COLO668 (cell line): ENCODE data around the gene CSF3R.
A peak's percentile ranks its signal among the peaks of the same experiment; 100 is the strongest.

ENCODE experiments used
- DNase-seq: peaks from one replicate; lab custom pipeline; 2025; ENCODE audit not compliant: unreplicated experiment; lab: John Stamatoyannopoulos, UW

CSF3R gene

DNA sequence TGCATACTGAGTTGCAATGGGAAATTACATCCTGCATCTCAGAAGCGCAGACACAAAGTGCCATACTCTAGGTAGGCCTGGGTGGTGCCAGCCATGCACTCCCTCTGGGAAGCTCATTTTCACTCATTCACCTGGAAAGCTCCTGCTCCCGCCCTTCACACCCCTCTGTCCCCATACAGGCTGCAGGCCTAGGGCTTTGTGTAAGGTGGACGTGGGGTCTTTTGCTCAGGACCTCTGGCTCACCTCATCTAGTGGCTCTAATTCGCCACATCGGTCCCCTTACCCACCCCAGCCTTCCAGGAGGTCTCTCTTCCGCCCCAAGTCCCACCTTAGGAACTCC lies 19.3 kb downstream of the CSF3R start:
- peak; percentile 62 for DNase-seq

GRCh38 chr1:36458910-36459309 lies 23.8 kb downstream of the CSF3R start:
- DNase-seq: no peak

DNA sequence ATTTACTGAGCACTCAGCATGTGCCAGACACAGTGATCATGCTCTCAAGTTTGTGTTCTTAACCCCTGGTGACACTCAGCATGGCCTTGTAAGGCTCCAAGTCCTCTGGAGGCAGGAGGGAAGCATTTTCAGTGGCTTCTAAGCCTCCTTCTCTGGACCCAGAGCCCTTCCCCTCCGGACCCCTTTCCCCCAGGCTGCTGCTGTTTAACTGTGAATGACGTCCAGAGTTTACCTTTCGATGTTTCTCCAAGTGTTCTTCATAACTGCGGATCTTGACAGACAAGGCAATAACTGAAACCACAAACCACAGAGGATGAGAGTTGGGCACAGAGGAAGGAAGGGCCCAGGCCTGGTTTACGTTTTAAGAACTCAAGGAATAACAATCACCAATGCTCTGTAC lies 25.0 kb downstream of the CSF3R start:
- no peak for DNase-seq

- DNase-seq: no peak
Measured at GRCh38 chr1:36456391-36456928, 26.3 kb downstream of the CSF3R start.

GRCh38 chr1:36455386-36455785 lies 27.3 kb downstream of the CSF3R start:
- no peak for DNase-seq

GRCh38 chr1:36453600-36454388 lies 28.9 kb downstream of the CSF3R start:
- no peak for DNase-seq

DNA sequence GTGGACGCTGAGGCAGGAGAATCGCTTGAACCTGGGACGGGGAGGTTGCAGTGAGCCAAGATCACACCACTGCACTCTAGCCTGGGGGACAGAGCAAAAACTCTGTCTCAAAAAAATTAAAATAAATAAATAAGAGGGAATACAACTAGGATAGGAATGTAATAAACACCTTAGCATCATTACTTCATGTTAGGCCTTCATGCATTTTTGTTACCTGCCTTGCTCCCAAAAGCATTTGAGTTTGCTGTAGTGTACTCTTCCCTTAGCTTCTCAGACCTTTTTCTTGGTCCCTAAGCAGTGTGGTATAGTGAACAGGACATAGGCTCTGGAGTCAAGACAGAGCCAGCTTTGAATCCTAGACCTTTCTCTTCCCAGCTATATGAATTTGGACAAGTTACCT lies 29.7 kb downstream of the CSF3R start:
- no peak for DNase-seq

GRCh38 chr1:36450919-36451305 lies 31.8 kb downstream of the CSF3R start:
- DNase-seq: no peak

- peak; percentile 99 for DNase-seq
Measured at GRCh38 chr1:36450270-36450918, 32.3 kb downstream of the CSF3R start, which contains the start of gene OSCP1. OSCP1 (minus strand) TSS chr1:36450451; CDS start chr1:36450369, 82 bp downstream.

DNA sequence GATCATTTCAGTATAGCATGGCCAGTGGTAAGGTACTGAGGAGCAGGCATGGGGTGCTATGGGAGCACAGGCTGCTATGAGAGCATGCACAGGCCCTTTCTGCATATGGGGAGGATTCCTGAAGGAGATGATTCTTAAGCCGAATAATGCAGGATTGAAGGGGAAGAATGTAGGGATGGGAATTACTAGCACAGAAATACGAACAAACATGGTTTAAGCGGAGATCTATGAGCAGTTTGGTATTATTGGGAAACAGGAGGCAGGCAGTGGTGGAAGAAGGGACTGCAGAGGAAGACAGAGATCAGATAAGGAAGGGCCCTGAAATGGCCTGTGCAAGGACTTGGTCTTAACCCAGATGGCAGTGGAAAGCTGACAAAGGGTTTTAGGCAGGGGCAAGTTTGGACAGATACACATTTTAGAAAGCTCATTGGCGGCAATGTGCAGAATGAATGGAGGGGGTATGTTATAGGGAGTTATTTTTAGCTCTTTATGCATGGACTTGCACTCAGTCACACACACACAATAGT lies 34.1 kb downstream of the CSF3R start:
- DNase-seq: no peak

DNA sequence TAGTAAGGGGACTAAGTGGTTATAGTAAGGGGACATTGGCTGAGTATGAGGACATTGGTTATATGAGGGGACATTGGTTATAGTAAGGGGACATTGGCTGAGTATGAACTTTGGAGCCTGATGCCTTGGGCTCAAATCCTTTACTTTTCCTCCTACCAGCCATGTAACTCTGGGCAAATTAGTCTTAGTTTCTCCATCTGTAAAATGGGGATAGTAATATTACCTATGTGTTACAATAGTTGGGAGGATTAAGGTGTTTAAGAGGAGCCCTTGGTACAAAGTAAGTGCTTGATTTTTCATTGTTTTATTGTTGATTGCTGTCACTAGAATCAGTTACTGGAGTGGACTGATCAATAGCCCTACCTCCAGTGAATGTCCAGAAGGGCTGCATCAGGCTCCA lies 35.3 kb downstream of the CSF3R start:
- no peak for DNase-seq

- DNase-seq: no peak
Measured at GRCh38 chr1:36446746-36447145, 36.0 kb downstream of the CSF3R start.

GRCh38 chr1:36446271-36446670 lies 36.4 kb downstream of the CSF3R start:
- DNase-seq: peak; percentile 51

GRCh38 chr1:36443297-36443696 lies 39.4 kb downstream of the CSF3R start:
- no peak for DNase-seq

GRCh38 chr1:36442337-36442736 lies 40.4 kb downstream of the CSF3R start:
- no peak for DNase-seq

DNA sequence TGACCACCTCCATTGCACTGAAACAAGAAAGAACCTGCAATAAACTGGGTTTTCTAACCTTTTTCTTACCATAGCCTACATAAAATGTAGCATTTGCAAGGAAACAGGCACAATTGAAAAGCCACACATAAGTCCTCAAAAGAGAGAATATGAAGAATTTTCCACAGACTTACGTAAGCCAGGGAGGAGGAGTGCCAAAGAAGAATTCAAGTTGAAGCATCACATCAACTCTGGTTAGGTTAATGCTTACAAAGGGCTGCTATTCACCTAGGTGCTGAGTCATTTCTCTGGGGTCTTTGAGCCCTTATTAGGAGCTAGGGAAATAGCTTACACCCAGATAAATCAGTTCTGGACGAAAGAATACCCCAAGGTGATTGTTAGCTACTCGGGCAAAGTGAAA lies 42.1 kb downstream of the CSF3R start:
- DNase-seq: no peak

- no peak for DNase-seq
Measured at GRCh38 chr1:36440044-36440443, 42.7 kb downstream of the CSF3R start.

GRCh38 chr1:36438715-36439114 lies 44.0 kb downstream of the CSF3R start:
- no peak for DNase-seq

- no peak for DNase-seq
Measured at GRCh38 chr1:36436821-36437220, 45.9 kb downstream of the CSF3R start.

DNA sequence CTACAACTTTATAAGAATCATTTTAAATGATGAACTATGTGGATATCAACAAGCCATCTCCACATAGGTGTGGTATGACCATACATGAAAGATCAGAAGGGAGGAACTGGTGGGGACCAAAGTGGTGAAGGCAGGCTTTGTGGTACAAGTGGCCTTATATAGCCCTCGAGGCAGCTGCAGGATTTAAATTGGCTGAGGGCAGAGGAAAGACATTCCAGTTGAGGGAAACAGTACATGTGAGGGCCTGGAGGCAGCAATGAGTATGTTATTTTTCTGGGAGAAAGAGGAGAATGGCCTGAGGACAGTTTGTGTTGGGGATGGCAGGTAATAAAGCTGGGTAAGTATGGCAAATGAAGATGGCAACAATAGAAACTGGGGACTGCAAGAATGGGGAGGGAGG lies 49.6 kb downstream of the CSF3R start:
- no peak for DNase-seq

DNA sequence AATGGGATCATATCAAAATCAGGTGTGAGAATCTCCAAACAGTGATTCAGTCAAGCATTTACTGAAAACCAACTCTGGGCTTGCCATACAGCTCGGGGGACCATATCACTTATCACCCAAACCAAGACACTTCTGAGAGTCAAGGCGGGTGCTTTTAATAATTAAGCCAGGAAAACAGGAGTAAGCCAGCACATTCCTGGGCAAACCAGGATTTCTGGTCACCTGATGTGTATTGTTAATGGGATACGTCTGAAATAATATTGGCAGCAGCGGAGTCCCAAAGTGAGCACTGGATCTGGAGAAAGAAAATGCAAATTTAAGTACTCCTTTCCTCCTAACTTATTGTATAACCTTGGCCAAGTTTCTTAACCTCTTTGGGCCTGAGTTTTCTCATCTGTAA lies 50.1 kb downstream of the CSF3R start:
- no peak for DNase-seq

DNA sequence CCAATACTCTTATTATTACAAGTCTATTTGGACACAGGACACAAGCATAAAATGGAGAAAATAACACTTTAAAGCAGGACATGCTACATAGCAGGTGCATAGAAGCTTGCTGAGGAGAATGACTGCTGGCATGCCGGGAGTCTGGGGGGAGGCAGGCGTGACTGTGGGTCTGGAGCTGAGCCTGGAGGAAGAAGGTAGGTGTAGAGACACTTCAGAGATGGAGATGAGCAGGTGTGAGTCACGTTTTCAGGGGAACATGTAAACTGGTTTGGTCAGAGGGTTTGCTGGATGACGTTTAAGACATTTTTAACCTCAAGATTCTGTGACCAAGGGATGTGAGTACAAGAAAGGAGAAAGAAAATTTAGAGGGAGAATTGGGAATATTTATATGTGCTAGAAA lies 56.9 kb downstream of the CSF3R start:
- DNase-seq: no peak
